BLaER1 treated with 17β-estradiol and CSF1 and Interleukin-3, amounts not matched to agents 10 nM and 100 nM (cell line): ENCODE data around the gene LRCH3.
A peak's percentile ranks its signal among the peaks of the same experiment; 100 is the strongest.

ENCODE experiments used
- H3K27ac ChIP-seq, 11 experiments: shearing (Covaris generic); formaldehyde crosslinking; 2 replicates each; pipeline ENCODE4 v1.8.1; 2022
- H3K27me3 ChIP-seq, 11 experiments: shearing (Covaris generic); formaldehyde crosslinking; 2 replicates each; pipeline ENCODE4 v1.8.1; 2022
- H3K36me3 ChIP-seq, 11 experiments: shearing (Covaris generic); formaldehyde crosslinking; 2 replicates each; pipeline ENCODE4 v1.8.1; 2022
- H3K4me1 ChIP-seq, 10 experiments: shearing (Covaris generic); formaldehyde crosslinking; 2 replicates each; pipeline ENCODE4 v1.8.1; 2022
- H3K4me2 ChIP-seq, 11 experiments: shearing (Covaris generic); formaldehyde crosslinking; 2 replicates each; pipeline ENCODE4 v1.8.1; 2022
- H3K4me3 ChIP-seq, 10 experiments: shearing (Covaris generic); formaldehyde crosslinking; 2 replicates each; pipeline ENCODE4 v1.8.1; 2022
- H3K9ac ChIP-seq, 11 experiments: shearing (Covaris generic); formaldehyde crosslinking; 2 replicates each; pipeline ENCODE4 v1.8.1; 2022
- H3K9me3 ChIP-seq, 11 experiments: shearing (Covaris generic); formaldehyde crosslinking; replicated peaks in 1 of 11; 2 replicates each; pipeline ENCODE4 v1.8.1; 2022
- H4K20me1 ChIP-seq, 11 experiments: shearing (Covaris generic); formaldehyde crosslinking; 2 replicates each; pipeline ENCODE4 v1.8.1; 2022
- Cebpa-rat ChIP-seq, 11 experiments: shearing (Covaris generic); IDR thresholded peaks; 2 replicates each; pipeline ENCODE4 v1.8.1; 2022

LRCH3 gene

DNA sequence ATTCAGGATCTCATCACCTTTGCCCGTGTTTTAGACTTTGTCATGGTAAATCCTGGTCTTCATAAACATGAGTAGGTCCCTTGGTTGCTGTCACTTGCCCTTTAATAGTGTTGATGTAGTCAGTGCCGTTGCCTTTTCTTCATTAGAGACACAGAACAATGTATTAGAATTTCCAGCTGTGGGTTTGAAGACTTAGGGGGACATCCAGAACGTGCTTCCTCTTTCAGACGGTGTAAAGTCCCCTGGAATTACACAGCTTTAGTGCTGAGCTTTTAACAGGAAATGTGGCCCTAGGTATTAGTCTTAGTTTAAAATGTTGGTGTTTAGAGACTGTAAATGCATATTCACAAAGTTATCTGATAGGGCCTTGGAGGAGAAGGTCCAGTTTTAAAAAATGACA lies 8.8 kb upstream of the LRCH3 start:
- H3K36me3 ChIP-seq: peaks cover 85 to 100% (median 97%) of the 10 kb centered on the region in 11 experiments
- H3K4me1 ChIP-seq: peaks cover 0 to 9% (median 0%) of the 10 kb centered on the region in 10 experiments; a peak in 2 of 20 replicates
- H3K27me3 ChIP-seq: no peaks in the 10 kb centered on the region
- H3K4me3 ChIP-seq: no peak overlapping the region
- no peak overlapping the region; a peak in 1 of 22 replicates for H3K4me2 ChIP-seq
- no peak overlapping the region for H3K9ac ChIP-seq
- no peak overlapping the region for H3K27ac ChIP-seq
- 0 out of 22 replicates have a peak, but pooled peaks cover 0 to 7% (median 0%) of the 10 kb centered on the region in 11 experiments for H3K9me3 ChIP-seq
- peaks cover 0 to 78% (median 39%) of the 10 kb centered on the region in 11 experiments; a peak in 19 of 22 replicates for H4K20me1 ChIP-seq
- no peak for TF ChIP-seq Cebpa-rat (IDR thresholded peaks at IDR 0.05)

DNA sequence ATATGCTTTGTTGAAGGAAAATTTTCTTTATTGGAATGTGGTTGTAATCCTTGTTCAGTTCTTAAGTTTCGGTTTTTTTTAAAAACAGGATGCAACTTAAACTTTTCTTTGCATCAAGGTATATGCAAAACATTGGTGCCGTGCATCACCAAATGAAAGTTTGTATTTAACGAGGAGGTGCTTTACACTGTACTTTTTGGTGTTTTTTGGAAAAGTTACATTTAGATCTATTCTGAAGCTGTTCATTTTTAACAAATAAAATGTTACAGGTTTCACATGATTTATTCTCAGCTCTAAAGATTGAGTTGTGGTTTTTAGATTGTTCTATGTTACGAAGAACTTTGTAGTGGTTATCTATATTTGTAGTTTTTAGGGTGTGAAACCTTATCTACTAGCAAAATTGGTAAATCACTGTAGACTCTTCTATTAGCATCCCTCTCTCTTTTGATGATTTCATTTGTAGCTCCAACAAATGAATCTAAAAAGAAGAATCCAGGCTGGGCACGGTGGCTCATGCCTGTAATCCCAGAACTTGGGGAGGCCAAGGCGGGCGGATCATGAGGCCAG lies 7.0 kb upstream of the LRCH3 start:
- H3K4me2 ChIP-seq: no peak overlapping the region
- H3K27me3 ChIP-seq: no peaks in the 10 kb centered on the region
- peaks cover 0 to 61% (median 24%) of the 10 kb centered on the region in 11 experiments; a peak in 18 of 22 replicates for H4K20me1 ChIP-seq
- H3K9ac ChIP-seq: no peak overlapping the region
- H3K4me1 ChIP-seq: peaks cover 0 to 9% (median 0%) of the 10 kb centered on the region in 10 experiments; a peak in 2 of 20 replicates
- H3K9me3 ChIP-seq: 0 out of 22 replicates have a peak, but pooled peaks cover 0 to 7% (median 0%) of the 10 kb centered on the region in 11 experiments
- H3K4me3 ChIP-seq: no peak overlapping the region
- H3K36me3 ChIP-seq: peaks cover 66 to 98% (median 91%) of the 10 kb centered on the region in 11 experiments
- no peak overlapping the region for H3K27ac ChIP-seq
- TF ChIP-seq Cebpa-rat (IDR thresholded peaks at IDR 0.05): no peak

DNA sequence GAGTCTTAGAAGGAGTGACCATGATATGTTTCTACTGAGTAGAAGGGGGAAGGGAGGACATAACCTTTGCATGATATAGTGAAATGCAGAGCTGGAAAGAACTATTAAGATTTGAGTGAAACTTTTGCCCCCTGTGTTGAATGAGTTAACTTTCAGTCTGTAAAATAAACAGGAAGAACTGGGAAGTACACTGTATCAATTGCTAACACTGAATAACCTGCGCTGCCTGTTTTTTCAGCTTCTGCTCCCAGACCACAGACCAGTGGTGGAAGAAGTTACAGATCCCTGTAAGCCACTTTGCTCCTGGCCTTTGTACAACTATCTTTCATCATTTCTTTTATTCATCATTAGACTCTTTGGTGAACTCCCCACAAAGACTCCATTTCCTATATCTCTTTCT lies 3.6 kb upstream of the LRCH3 start:
- peaks cover 7 to 18% (median 13%) of the 10 kb centered on the region in 10 experiments; a peak in 13 of 20 replicates for H3K4me1 ChIP-seq
- H3K4me3 ChIP-seq: no peak overlapping the region
- H3K27ac ChIP-seq: no peak overlapping the region
- H3K4me2 ChIP-seq: no peak overlapping the region
- H3K36me3 ChIP-seq: peaks cover 34 to 65% (median 58%) of the 10 kb centered on the region in 11 experiments
- no peaks in the 10 kb centered on the region for H3K27me3 ChIP-seq
- no peak overlapping the region for H3K9ac ChIP-seq
- no peak for TF ChIP-seq Cebpa-rat (IDR thresholded peaks at IDR 0.05)
- H4K20me1 ChIP-seq: peaks cover 0 to 28% (median 12%) of the 10 kb centered on the region in 11 experiments; a peak in 11 of 22 replicates
- no peaks in the 10 kb centered on the region for H3K9me3 ChIP-seq

DNA sequence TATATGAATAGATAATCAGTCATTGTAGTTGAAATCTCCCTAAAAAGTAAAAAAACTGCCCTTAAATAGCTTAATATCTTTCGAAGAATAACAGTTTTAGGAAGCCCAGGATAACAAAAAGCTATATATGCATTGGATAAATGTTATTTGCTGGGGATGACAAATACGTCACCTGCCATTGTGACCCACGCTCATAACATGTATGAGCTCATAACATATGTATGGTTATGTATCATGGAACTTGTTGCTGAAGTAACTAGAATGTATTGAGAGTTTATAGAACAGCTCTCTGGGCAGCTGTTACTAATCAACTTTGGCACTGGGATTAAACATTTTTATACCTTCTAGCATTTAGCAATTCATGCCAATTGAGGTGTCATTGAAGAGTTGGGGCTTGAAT lies 1.7 kb upstream of the LRCH3 start:
- H3K4me2 ChIP-seq: peak overlapping the region in 5 of 11 experiments; percentile 57 to 84 (median 73); a peak in 8 of 22 replicates
- H3K27ac ChIP-seq: no peak overlapping the region
- no peaks in the 10 kb centered on the region for H3K9me3 ChIP-seq
- peaks cover 20 to 35% (median 29%) of the 10 kb centered on the region in 10 experiments for H3K4me1 ChIP-seq
- no peaks in the 10 kb centered on the region for H3K27me3 ChIP-seq
- H4K20me1 ChIP-seq: peaks cover 0 to 17% (median 7%) of the 10 kb centered on the region in 11 experiments; a peak in 9 of 22 replicates
- no peak overlapping the region for H3K9ac ChIP-seq
- no peak for TF ChIP-seq Cebpa-rat (IDR thresholded peaks at IDR 0.05)
- no peak overlapping the region for H3K4me3 ChIP-seq
- H3K36me3 ChIP-seq: peaks cover 17 to 46% (median 40%) of the 10 kb centered on the region in 11 experiments

DNA sequence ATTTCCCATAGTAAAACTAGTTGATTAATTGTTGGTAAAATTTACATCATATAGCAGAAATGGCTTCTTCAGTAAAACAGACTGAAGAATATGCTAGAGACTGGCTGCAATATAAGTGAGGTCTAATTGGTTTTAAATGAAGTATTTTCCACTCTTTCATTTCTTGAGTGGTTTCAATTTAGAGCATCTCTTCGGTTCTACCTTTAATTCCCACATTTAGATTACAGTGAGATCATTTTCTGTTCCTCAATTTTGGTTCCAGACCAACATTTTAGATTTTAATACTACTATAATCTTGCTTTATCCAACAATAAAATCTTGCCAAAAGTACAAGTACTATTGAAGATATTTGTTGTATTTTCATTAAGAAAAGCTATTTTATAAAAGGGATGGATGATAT lies 1.0 kb upstream of the LRCH3 start:
- Histone ChIP-seq H3K27me3 (no peaks in the 10 kb centered on the region), H3K4me1 (peaks cover 20 to 35% (median 31%) of the 10 kb centered on the region in 10 experiments), H3K4me3 (peak overlapping the region; percentile 78 to 92 (median 82); a peak in 18 of 20 replicates), H3K9me3 (no peaks in the 10 kb centered on the region), H3K36me3 (peaks cover 10 to 39% (median 35%) of the 10 kb centered on the region in 11 experiments), H3K27ac (peak overlapping the region in 5 of 11 experiments; percentile 93 to 98 (median 95); a peak in 12 of 22 replicates), H4K20me1 (peaks cover 0 to 23% (median 4%) of the 10 kb centered on the region in 11 experiments; a peak in 7 of 22 replicates), H3K9ac (peak overlapping the region in 10 of 11 experiments; percentile 92 to 98 (median 96); a peak in 12 of 22 replicates), H3K4me2 (peak overlapping the region; percentile 72 to 92 (median 84); a peak in 20 of 22 replicates)
- TF ChIP-seq Cebpa-rat (IDR thresholded peaks at IDR 0.05): no peak

DNA sequence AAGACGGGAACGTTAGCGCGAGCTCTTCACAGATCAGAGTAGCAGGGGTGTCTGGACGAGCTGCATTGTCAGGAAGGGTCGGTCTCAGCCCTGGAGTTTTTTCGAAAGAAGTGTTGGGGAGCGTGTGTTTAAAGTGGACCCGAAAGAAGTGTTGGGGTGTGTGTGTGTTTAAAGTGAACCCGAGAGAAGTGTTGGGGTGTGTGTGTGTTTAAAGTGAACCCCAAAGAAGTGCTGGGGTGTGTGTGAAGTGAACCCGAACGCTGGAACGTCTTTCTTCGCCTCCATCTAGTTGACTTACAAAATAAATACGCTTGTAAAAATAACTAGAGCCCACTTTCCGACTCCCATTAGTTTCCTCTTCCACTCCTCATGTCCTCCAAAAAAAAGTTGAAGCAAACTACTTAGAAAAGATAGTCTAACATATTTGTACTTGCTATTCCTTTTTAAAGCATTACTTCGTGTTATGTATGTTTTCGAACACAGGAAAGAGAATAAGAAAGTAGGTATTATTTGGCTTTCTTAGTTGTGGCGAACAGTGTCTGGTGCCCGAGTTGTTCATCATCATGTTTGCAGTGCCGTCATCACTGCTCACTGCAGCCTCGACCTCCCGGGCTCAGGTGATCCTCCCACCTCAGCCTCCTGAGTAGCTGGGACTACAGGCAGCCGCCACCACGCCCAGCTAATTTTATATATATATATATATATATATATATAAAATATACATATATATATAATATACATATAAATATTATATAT lies 1.0 kb downstream of the LRCH3 start:
- H4K20me1 ChIP-seq: peaks cover 0 to 42% (median 6%) of the 10 kb centered on the region in 11 experiments; a peak in 8 of 22 replicates
- peaks cover 20 to 38% (median 31%) of the 10 kb centered on the region in 10 experiments for H3K4me1 ChIP-seq
- peak overlapping the region; percentile 78 to 92 (median 82) for H3K4me3 ChIP-seq
- peaks cover 0 to 19% (median 15%) of the 10 kb centered on the region in 11 experiments; a peak in 15 of 22 replicates for H3K36me3 ChIP-seq
- H3K9ac ChIP-seq: peak overlapping the region; percentile 92 to 99 (median 96)
- no peaks in the 10 kb centered on the region for H3K9me3 ChIP-seq
- TF ChIP-seq Cebpa-rat (IDR thresholded peaks at IDR 0.05): no peak
- peak overlapping the region; percentile 91 to 99 (median 95) for H3K27ac ChIP-seq
- H3K4me2 ChIP-seq: peak overlapping the region; percentile 73 to 92 (median 84)
- no peaks in the 10 kb centered on the region for H3K27me3 ChIP-seq

DNA sequence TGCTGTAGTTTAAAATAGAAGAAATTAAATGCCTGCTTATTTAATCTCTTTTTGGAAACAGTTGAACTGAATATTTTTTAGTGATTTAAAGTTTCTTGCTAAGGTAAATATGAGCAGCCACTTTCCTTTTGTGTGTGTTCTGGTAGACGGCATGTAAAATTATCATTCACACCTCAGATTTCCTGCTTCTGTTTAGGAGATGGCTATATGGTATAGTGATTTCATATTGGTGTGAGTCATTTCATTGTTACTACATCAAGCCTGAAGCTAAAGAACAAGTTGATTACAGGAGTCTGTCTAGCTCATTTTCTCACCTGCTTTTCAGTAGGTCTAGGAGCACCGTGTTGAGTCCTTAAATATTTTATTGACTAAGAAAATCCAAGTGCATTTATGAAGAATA lies 2.2 kb downstream of the LRCH3 start:
- peak overlapping the region; percentile 19 to 84 (median 63); a peak in 16 of 22 replicates for H3K4me2 ChIP-seq
- H3K9me3 ChIP-seq: no peaks in the 10 kb centered on the region
- H3K27ac ChIP-seq: no peak overlapping the region
- H3K27me3 ChIP-seq: no peaks in the 10 kb centered on the region
- peaks cover 0 to 53% (median 11%) of the 10 kb centered on the region in 11 experiments; a peak in 14 of 22 replicates for H4K20me1 ChIP-seq
- peaks cover 27 to 46% (median 37%) of the 10 kb centered on the region in 10 experiments for H3K4me1 ChIP-seq
- no peak overlapping the region for H3K4me3 ChIP-seq
- H3K36me3 ChIP-seq: peaks cover 0 to 8% (median 5%) of the 10 kb centered on the region in 11 experiments; a peak in 7 of 22 replicates
- peak overlapping the region in 2 of 11 experiments; percentile 18 to 45; a peak in 3 of 22 replicates for H3K9ac ChIP-seq
- no peak for TF ChIP-seq Cebpa-rat (IDR thresholded peaks at IDR 0.05)

DNA sequence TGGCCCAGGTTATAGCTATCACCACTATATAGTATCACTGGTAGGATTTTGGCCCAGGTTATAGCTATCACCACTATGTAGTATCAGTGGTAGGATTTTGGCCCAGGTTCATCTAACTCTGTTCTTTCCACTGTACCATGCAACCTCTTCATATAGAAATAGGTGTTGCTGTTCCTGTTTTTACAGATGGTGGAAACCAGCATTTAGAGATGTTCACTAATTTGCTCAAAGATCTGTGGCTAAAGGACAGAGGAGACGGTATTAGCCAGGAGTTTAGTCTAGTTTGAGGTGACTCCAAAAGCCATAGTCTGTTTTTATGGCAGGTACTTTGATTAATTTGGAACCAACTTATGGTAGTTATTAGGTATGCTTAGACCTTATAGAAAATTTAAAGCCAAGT lies 3.1 kb downstream of the LRCH3 start:
- 0 out of 22 replicates have a peak, but pooled peaks cover 0 to 3% (median 0%) of the 10 kb centered on the region in 11 experiments for H3K36me3 ChIP-seq
- peaks cover 0 to 62% (median 19%) of the 10 kb centered on the region in 11 experiments; a peak in 15 of 22 replicates for H4K20me1 ChIP-seq
- H3K27me3 ChIP-seq: no peaks in the 10 kb centered on the region
- H3K4me1 ChIP-seq: peaks cover 35 to 54% (median 45%) of the 10 kb centered on the region in 10 experiments
- no peaks in the 10 kb centered on the region for H3K9me3 ChIP-seq
- H3K4me3 ChIP-seq: no peak overlapping the region
- no peak for TF ChIP-seq Cebpa-rat (IDR thresholded peaks at IDR 0.05)
- H3K9ac ChIP-seq: no peak overlapping the region
- no peak overlapping the region for H3K27ac ChIP-seq
- peak overlapping the region in 6 of 11 experiments; percentile 11 to 84 (median 46); a peak in 5 of 22 replicates for H3K4me2 ChIP-seq
